GM18951 (cell line): ENCODE measurements around the gene RARS2.

ENCODE experiments used
- POLR2A ChIP-seq: IDR thresholded peaks from 4 replicates; pipeline ENCODE4 v1.6.1; 2011; ENCODE audit warnings: mild to moderate bottlenecking; ENCODE audit not compliant: insufficient read length, insufficient read depth; ENCODE audit errors: extremely low read depth
- in situ Hi-C: fragments of 300-500 bp; cut with MboI; formaldehyde crosslinking; loops from one replicate; pipeline ENCODE4 v1.12.0; 2022; ENCODE audit warnings: low sequenced_read_pairs, mixed read lengths, inconsistent platforms; ENCODE audit not compliant: unreplicated experiment

RARS2 gene

DNA sequence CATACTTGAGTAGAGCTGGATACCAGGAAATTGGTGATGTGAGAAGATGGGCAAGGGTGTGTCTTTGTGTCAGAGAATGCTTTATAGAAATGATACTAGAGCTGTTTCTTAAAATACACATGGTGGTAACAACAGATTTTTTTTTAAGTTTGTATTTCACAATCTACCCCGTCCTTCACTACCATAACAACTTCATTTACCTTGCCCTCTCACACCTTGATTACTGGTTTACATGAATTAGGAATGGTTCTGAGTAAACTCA lies 45.4 kb downstream of the RARS2 start:
- in situ Hi-C loops, result no loop called here
- no peak for TF ChIP-seq POLR2A

DNA sequence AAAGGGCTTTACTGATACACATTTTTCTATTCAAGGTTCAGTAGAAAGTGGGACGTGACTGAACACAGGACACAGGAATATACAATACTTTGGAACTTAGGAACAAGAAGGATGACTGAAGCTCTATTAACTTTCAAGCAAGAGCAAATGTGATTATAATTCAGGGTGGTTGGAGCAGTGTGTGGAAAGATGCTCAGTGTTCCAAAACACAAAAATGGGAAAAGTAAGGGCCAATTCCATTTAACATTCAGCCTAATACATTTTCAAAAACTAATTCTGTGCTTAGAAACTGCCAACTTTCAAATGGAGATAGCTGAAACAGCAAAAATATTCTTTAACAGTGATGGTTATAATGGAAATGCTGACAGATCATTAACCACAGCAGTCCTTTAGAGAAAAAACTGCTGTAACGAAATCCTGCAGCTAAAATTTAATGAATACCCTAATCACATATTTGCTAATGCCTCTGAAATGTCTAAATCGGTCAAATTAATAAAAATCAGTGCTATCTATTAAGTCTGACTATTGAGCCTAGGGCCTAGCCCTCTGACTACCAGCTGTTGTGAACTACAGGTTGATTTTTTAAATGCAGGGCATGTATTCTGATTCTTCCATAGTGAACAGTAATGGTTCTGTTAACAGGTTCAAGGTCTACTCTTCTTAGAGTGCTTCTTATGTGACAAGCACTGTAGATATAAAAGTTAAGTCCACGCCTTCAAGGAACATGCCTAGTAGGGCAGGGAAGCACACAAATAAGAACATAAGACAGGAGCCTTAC lies 45.9 kb downstream of the RARS2 start:
- in situ Hi-C loops, result no loop called here
- no peak for TF ChIP-seq POLR2A

DNA sequence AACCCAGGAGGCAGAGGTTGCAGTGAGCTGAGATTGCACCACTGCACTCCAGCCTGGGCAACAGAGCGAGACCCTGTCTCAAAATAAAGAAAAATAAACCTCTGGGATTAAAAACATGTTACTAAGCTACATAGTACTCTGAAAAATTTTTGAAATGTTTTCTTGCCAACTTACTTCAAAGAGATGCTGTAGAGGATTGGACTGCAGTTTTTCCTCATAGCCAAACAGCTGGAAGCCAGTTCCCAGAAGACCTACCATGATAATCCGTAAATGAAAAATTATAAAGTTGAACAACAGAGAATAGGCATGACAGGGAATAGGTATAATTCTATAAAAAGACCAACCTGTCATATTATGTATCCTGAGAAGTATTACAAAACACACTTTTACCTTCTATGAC lies 48.0 kb downstream of the RARS2 start:
- TF ChIP-seq POLR2A, result no peak
- in situ Hi-C loops, result no loop called here

- in situ Hi-C loops, result no loop called here
Measured at GRCh38 chr6:87541041-87541440, 48.7 kb downstream of the RARS2 start.

GRCh38 chr6:87540539-87540938 lies 49.2 kb downstream of the RARS2 start:
- no peak for TF ChIP-seq POLR2A
- in situ Hi-C loops, result no loop called here

More at GRCh38 chr6:87541041-87541440, 48.7 kb downstream of the RARS2 start:
- no peak for TF ChIP-seq POLR2A

- in situ Hi-C loops, result no loop called here
- no peak for TF ChIP-seq POLR2A
Measured at GRCh38 chr6:87539554-87539953, 50.2 kb downstream of the RARS2 start.

- TF ChIP-seq POLR2A, result no peak
- in situ Hi-C loops, result no loop called here
Measured at GRCh38 chr6:87538510-87539260, 51.1 kb downstream of the RARS2 start.

- in situ Hi-C loops, result no loop called here
- TF ChIP-seq POLR2A, result no peak
Measured at GRCh38 chr6:87534377-87535047, 55.3 kb downstream of the RARS2 start.

DNA sequence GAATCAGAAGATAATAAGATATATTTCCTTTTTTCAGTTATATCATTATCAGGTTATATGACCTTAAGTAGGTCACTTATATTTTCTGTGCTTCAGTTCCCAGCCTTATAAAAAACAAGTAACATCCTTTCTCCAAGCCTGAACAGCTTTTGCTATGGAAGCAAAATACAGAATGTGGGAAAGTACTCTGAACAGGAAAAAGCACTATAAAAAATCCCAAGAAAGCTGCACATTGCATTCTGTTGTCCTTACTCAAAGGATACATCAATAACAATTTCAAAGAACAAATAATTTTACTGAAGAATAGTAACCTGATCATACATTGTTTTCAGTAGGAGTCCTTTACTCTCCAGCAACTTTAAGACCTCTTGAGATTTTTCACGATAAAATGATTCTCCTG lies 60.6 kb downstream of the RARS2 start:
- no peak for TF ChIP-seq POLR2A
- in situ Hi-C loops, result no loop called here

GRCh38 chr6:87522686-87523085 lies 67.1 kb downstream of the RARS2 start:
- no peak for TF ChIP-seq POLR2A
- in situ Hi-C loops, result no loop called here

DNA sequence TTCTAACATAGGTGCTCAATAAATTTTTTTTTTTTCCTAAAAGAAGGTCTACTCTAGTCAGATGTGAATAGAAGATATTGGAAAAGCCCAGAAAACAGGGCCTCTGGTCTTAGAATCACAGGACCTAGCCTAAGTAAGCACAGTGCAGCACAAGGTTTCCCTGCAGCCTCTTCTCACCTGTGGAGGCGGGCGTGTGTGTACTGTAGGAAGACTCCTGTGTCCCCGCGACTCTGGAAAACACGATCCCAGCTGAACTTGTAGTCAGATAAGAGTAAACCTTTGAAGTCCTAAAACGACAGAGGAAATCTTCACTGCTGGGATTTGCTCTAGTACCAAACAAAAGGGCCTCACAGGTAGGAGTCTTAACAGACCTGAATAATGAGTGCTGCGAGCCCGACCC lies 71.3 kb downstream of the RARS2 start:
- in situ Hi-C loops, result no loop called here
- no peak for TF ChIP-seq POLR2A

GRCh38 chr6:87514831-87515230 lies 75.0 kb downstream of the RARS2 start:
- no peak for TF ChIP-seq POLR2A
- in situ Hi-C loops, result no loop called here

- no peak for TF ChIP-seq POLR2A
- in situ Hi-C loops, result no loop called here
Measured at GRCh38 chr6:87504441-87504840, 85.3 kb downstream of the RARS2 start.
